ENCODE measurements around the gene LUC7L3.

Gene LUC7L3

GRCh38 chr17:50749245-50749644 is 29.8 kb downstream of the LUC7L3 start:
- no peak for DNase-seq (ENCODE audit: low read depth in 1 of 2, low spot score in 1 of 2)

DNA sequence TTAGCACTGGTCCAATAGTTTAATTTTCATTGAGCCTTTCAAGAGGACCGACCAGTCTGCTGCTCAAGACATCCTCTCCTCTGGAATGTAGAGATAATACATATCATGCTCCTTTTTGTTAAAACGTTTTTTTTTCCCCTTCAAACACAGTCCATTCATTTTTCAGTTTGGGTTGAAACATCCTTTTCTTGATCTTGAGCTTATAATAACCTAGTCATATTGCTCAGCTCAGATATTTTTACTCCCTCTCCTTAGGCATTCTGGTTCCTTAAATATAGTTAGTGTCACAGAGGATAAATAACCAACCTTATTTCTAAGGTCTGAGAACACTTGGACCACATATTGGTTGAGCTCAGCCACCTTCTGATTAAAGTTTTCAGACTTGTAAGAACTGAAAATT is 35.1 kb downstream of the LUC7L3 start:
- DNase-seq (ENCODE audit: low read depth in 1 of 2, low spot score in 1 of 2): no peak

DNA sequence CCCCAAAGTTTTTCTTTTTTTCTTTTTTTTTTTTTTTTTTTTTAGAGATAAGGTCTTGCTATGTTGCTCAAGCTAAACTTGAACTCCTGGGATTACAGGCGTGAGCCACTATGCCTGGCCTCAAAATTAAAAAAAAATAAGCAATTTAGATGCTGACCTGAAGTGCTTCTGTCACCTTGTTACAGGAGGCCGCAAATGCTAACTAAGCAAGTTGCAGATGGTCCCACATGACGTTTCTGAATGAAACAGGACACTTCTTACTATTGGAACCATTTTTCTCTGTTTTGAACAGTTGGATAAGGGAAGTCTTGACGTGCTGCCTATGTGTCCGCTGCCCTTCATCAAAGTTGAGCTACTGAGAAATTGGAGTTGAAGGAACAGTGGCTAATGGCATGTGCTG is 39.1 kb downstream of the LUC7L3 start:
- no peak for DNase-seq (ENCODE audit: low read depth in 1 of 2, low spot score in 1 of 2)

DNA sequence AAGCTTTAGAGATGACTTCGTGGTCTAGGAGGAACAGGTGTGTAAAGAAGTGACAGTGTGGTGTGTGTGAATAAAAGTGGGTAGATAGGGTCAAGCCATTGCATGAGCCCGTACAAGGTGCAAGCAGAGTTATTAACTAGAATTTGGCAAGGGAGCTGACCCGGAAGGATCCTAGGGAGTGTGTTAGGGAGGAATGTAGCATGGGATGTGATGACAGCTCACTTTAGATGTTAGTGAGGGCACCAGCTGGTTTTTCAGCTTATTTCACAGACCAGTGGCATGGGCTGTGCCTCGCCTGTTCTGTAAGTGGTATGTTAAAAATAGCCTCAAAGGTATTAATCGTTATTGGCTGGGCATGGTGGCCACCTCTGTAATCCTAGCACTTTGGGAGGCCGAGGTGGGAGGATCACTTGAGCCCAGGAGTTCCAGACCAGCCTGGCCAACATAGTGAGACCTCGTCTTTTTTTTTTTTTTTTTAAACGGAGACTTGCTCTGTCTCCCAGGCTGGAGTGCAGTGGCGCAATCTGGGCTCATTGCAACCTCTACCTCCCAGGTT is 39.7 kb downstream of the LUC7L3 start:
- DNase-seq (ENCODE audit: low read depth in 1 of 2, low spot score in 1 of 2): no peak

- no peak for DNase-seq (ENCODE audit: low read depth in 1 of 2, low spot score in 1 of 2)
Measured at GRCh38 chr17:50762177-50762576, 42.8 kb downstream of the LUC7L3 start.

DNA sequence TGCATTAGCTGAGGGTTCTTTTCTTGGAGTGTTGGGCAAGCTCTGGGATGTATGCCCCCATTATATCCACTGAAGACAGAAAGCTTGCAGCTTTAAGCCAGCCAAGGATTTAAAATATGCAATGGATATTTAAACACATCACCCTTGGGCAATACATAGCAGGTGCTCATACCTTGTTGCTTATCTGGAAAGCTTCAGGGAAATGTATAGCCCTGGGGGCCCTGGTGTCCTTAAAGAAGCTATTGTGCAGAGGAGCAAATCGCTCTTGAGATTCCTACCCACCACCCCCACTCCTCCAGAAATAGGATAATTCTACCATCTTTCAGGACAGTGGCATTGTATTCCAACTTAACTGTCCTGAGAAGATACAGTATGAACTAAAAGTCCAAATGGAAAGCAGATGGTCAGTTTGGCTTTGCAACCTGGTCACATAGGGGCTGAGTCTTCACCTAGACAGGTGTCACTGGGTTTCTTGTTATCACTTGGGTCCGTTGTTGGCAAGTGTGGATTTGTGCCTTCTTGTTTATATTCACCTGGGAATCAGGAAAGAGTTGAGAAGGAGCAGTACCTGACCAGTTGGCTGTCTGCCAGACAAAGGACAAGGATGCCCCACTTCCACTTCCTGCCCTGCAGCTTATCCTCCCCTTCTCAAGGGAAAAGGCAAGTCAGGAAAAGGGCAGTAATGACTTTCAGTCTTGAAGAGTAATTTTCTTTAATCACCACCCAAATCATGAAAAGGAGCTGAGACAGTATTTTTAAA is 44.5 kb downstream of the LUC7L3 start:
- DNase-seq (ENCODE audit: low read depth in 1 of 2, low spot score in 1 of 2): no peak

- DNase-seq (ENCODE audit: low read depth in 1 of 2, low spot score in 1 of 2): no peak
Measured at GRCh38 chr17:50764734-50765149, 45.3 kb downstream of the LUC7L3 start.

- DNase-seq (ENCODE audit: low read depth in 1 of 2, low spot score in 1 of 2): no peak
Measured at GRCh38 chr17:50765454-50766221, 46.2 kb downstream of the LUC7L3 start.

GRCh38 chr17:50766222-50767023 is 47.0 kb downstream of the LUC7L3 start:
- no peak for DNase-seq (ENCODE audit: low read depth in 1 of 2, low spot score in 1 of 2)

GRCh38 chr17:50767030-50767429 is 47.6 kb downstream of the LUC7L3 start:
- DNase-seq (ENCODE audit: low read depth in 1 of 2, low spot score in 1 of 2): no peak

GRCh38 chr17:50767446-50767845 is 48.0 kb downstream of the LUC7L3 start, which contains the start of gene ANKRD40CL:
Gene ANKRD40CL (minus strand): TSS chr17:50767518. CDS start chr17:50766913, 605 bp downstream.
- DNase-seq (ENCODE audit: low read depth in 1 of 2, low spot score in 1 of 2): no peak

- DNase-seq (ENCODE audit: low read depth in 1 of 2, low spot score in 1 of 2): no peak
Measured at GRCh38 chr17:50768346-50768761, 49.0 kb downstream of the LUC7L3 start.

DNA sequence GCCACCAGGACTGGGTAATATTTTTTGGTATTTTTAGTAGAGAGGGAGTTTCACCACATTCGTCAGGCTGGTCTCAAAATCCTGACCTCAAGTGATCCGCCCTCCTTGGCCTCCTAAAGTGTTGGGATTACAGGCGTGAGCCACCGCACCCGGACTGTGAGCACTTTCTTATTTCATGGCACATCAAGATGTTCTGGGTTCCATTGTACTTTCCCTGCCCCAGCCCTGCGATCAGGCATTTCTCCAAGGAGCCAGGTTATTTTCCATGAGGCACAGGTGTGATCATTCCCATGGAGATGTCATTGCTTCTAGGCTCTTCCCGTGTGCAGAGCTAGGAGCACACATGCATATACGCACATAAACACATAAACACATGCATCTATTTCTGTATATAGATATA is 50.5 kb downstream of the LUC7L3 start:
- DNase-seq (ENCODE audit: low read depth in 1 of 2, low spot score in 1 of 2): no peak

DNA sequence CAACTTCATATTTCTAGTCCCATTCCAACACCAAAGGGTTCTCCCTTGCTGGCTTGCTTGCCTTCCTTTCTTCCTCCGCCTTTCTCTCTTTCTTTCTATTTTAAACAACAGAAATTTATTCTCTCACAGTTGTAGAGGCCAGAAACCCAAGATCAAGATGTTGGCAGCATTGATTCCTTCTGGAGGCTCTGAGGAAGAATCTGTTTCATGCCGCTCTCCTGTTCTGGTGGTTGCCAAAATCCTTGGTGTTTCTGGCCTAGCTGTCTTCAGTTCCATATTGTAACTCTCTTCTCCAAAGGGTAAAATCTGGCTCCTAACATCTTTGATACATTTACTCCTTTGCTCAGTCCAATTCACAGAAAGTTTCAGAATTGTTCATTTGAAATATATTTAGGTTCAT is 50.9 kb downstream of the LUC7L3 start:
- DNase-seq (ENCODE audit: low read depth in 1 of 2, low spot score in 1 of 2): no peak

DNA sequence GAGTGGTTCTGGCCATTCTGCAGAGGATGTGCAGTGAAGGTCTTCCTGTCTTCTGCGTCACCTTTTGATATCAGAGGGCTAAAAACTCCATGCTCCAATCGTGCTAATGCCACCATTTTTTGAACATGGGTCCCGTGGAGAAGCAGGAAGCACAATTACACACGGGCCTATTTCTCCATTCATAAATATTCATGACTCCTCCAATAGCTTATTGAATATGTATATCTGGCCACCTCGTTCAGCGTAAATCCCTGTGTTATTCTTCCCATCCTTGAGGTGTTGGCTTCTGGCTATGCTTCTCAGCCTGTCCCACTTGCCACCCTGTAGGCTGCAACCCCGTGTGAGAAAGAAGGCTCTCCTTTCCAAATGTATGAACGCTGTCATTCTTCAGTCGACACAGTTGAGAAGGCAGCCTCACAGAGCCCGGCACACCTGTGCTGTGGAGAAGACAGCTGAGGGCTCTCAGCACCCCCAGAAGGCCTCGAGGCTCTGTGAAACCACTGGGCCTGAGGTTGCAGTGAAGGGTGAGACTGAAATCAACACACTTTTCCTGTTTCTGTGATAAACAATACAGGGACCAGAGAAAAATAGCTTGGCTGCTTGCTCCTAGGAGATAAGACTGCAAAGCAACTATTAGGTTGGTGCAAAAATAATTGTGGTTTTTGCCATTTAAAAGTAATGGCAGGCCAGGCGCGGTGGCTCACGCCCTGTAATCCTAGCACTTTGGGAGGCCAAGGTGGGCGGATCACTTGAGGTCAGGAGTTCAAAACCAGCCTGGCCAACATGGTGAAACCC is 52.8 kb downstream of the LUC7L3 start:
- no peak for DNase-seq (ENCODE audit: low read depth in 1 of 2, low spot score in 1 of 2)

DNA sequence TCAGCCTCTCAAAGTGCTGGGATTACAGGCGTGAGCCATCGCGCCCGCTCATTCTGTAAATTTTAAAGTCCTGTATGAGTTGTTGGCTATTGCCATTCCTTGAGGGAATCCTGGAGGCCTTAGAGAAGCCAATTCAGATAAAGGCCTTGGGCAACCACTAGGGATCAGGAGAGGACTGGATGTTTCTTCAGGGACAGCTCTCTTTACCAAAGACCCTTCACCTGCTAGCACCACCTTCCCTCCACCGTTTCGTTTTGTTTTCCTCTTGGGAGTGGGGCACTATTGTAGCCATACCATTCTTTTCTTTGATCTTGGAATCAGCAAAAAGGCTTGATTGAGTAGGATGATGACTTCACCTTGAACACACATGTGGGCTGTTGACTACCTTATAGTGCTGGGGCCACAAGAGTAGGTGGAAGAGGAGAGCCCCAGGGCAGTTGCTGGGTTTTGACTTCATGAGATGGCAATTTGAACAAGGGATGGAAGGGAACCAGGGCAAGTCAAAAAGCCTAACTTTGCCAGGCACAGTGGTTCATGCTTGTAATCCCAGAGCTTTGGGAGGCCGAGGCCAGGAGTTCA is 54.9 kb downstream of the LUC7L3 start:
- DNase-seq (ENCODE audit: low read depth in 1 of 2, low spot score in 1 of 2): no peak

DNA sequence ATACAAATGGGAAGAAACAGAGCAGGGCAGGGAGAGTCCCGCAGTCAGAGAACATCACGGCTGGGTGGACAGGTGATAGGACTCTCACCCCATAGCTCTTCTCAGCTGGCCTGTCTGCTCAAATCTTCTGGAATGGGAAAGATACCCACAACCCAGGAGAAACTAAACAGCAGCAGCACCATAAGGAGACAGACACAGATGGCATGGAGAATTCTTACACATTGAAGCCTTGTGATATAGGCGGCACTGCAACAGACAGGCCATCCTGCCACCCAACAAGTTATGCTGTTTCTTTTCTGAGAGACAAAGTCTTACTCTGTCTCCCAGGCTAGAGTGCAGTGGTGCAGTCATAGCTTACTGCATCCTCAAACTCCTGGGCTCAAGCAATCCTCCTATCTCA is 56.5 kb downstream of the LUC7L3 start:
- DNase-seq (ENCODE audit: low read depth in 1 of 2, low spot score in 1 of 2): no peak

GRCh38 chr17:50778471-50778870 is 59.1 kb downstream of the LUC7L3 start:
- no peak for DNase-seq (ENCODE audit: low read depth in 1 of 2, low spot score in 1 of 2)

GRCh38 chr17:50778988-50779387 is 59.6 kb downstream of the LUC7L3 start:
- DNase-seq (ENCODE audit: low read depth in 1 of 2, low spot score in 1 of 2): no peak

- DNase-seq (ENCODE audit: low read depth in 1 of 2, low spot score in 1 of 2): no peak
Measured at GRCh38 chr17:50779747-50780353, 60.4 kb downstream of the LUC7L3 start.

Measured in stimulated activated CD4-positive, alpha-beta T cell treated with anti-CD3 and anti-CD28 coated beads, Interleukin-15, amount 100 ng/mL, for 1 hour (primary cell).